GM15510 (cell line): ENCODE measurements around the gene CST9.

Source experiments
- POLR2A ChIP-seq: IDR thresholded peaks from 3 replicates; pipeline ENCODE4 v1.6.1; 2011; ENCODE audit warnings: borderline replicate concordance; ENCODE audit not compliant: insufficient read length; ENCODE audit errors: extremely low read depth

The CST9 gene

GRCh38 chr20:23613676-23614075 is 8.0 kb upstream of the CST9 start:
- no peak for TF ChIP-seq POLR2A

- no peak for TF ChIP-seq POLR2A
These were observed 6.7 kb upstream of the CST9 start for GRCh38 chr20:23612396-23612795.

- TF ChIP-seq POLR2A, result no peak
These were observed 3.9 kb upstream of the CST9 start for GRCh38 chr20:23609486-23610109.

- no peak for TF ChIP-seq POLR2A
These were observed 2.6 kb upstream of the CST9 start for GRCh38 chr20:23608251-23608846.

- no peak for TF ChIP-seq POLR2A
These were observed 2.0 kb upstream of the CST9 start for GRCh38 chr20:23607497-23608245.

- no peak for TF ChIP-seq POLR2A
These were observed 934 bp upstream of the CST9 start for GRCh38 chr20:23606652-23607049.

- TF ChIP-seq POLR2A, result no peak
These were observed 1.4 kb downstream of the CST9 start for GRCh38 chr20:23604306-23604705.

GRCh38 chr20:23603321-23603720 is 2.4 kb downstream of the CST9 start:
- no peak for TF ChIP-seq POLR2A

GRCh38 chr20:23602699-23603098 is 3.0 kb downstream of the CST9 start:
- no peak for TF ChIP-seq POLR2A

- TF ChIP-seq POLR2A, result no peak
These were observed 3.5 kb downstream of the CST9 start for GRCh38 chr20:23602241-23602640.

- no peak for TF ChIP-seq POLR2A
These were observed 4.0 kb downstream of the CST9 start for GRCh38 chr20:23601715-23602114.

- TF ChIP-seq POLR2A, result no peak
These were observed 7.2 kb downstream of the CST9 start for GRCh38 chr20:23598481-23598880.

- no peak for TF ChIP-seq POLR2A
These were observed 9.0 kb downstream of the CST9 start for GRCh38 chr20:23596579-23597250.

- TF ChIP-seq POLR2A, result no peak
These were observed 9.8 kb downstream of the CST9 start for GRCh38 chr20:23595941-23596340.
